ENCODE results near the gene POLN. TPM values are rescaled to one million over a fixed set of nuclear protein-coding genes. Genes with fewer than 3 reads are reported as not detected.

Gene POLN
- 1.4 TPM for total RNA-seq (2013)
- polyA plus RNA-seq (under 1 TPM; 0.08 to 0.33 (median 0.28) TPM), polyA minus RNA-seq (0.32 and 0.55 TPM in 2 replicates), total RNA-seq (0 to 0.58 (median 0.11) reads per million in 11 experiments)

GRCh38 chr4:2241410-2242353, at the start of gene POLN, which contains the start of gene HAUS3:
TSS of gene POLN (minus strand) at chr4:2242121. CDS start at chr4:2229231, 12,890 bp downstream.
TSS of gene HAUS3 (minus strand) at chr4:2242121. CDS start at chr4:2240946, 1,175 bp downstream.
- no peaks in the 10 kb centered on the region for H3K27me3 ChIP-seq (ENCODE audit: control insufficient read depth in 2 of 2, insufficient read depth in 2 of 2, low read length in 2 of 2)
- Mint-ChIP-seq H3K36me3 (peaks cover 8 to 19% of the 10 kb centered on the region in 2 donors), H3K4me1 (peaks cover 60% of the 10 kb centered on the region), H3K9me3 (no peaks in the 10 kb centered on the region), H3K4me3 (peak within 1 kb of the TSS; percentile 88 to 95), H3K27ac (peak within 1 kb of the TSS; percentile 86 to 94 (median 91)), H3K27me3 (ENCODE audit: low read depth in 3 of 3) (no peaks in the 10 kb centered on the region)
- peaks cover 50% of the 10 kb centered on the region for H3K79me2 ChIP-seq (ENCODE audit: insufficient read depth, low read length)
- peak within 1 kb of the TSS; percentile 61 to 93 (median 86) for H3K4me3 ChIP-seq (replicated peaks in 1 of 3; ENCODE audit: low read depth in 2 of 3, low read length in 3 of 3)
- intact Hi-C loops (cut with micrococcal nuclease), result loop anchor here (2.0 to 10.0 kb wide), 7 partner anchors 21 to 667 kb away; partner anchors contain the start of genes FAM193A (in 2 of the 2), RNF4 (in 2 of the 2), MXD4 (in 1 of the 2) and TNIP2 (in 1 of the 2)
- TF ChIP-seq, protein P1, sequence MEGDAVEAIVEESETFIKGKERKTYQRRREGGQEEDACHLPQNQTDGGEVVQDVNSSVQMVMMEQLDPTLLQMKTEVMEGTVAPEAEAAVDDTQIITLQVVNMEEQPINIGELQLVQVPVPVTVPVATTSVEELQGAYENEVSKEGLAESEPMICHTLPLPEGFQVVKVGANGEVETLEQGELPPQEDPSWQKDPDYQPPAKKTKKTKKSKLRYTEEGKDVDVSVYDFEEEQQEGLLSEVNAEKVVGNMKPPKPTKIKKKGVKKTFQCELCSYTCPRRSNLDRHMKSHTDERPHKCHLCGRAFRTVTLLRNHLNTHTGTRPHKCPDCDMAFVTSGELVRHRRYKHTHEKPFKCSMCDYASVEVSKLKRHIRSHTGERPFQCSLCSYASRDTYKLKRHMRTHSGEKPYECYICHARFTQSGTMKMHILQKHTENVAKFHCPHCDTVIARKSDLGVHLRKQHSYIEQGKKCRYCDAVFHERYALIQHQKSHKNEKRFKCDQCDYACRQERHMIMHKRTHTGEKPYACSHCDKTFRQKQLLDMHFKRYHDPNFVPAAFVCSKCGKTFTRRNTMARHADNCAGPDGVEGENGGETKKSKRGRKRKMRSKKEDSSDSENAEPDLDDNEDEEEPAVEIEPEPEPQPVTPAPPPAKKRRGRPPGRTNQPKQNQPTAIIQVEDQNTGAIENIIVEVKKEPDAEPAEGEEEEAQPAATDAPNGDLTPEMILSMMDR (IDR thresholded peaks at IDR 0.05), result no peak
- H3K4me2 ChIP-seq (replicated peaks; ENCODE audit: extremely low read depth, low read length, poor library complexity, severe bottlenecking), result peak within 1 kb of the TSS; percentile 76
- peak within 1 kb of the TSS; percentile 43 to 86 for H3K27ac ChIP-seq (ENCODE audit: low read depth in 1 of 2, low read length in 2 of 2)
- DNase-seq, result peak; percentile 98 to 99 (median 98)
- WGBS (ENCODE audit: insufficient coverage), result under 1% methylated on average over 87 of the region's 88 CpGs
- no peaks in the 10 kb centered on the region for H3K9me3 ChIP-seq (replicated peaks in 1 of 2; ENCODE audit: control insufficient read depth in 1 of 2, insufficient read depth in 1 of 2, low read length in 2 of 2)
- H3K9ac ChIP-seq (ENCODE audit: insufficient read depth, low read length, poor library complexity, severe bottlenecking), result peak within 1 kb of the TSS; percentile 88
- peaks cover 40 to 61% of the 10 kb centered on the region in 2 donors for H3K4me1 ChIP-seq (ENCODE audit: control insufficient read depth in 1 of 2, insufficient read depth in 2 of 2, low read length in 2 of 2)
- H4K20me1 ChIP-seq (ENCODE audit: insufficient read depth, low read length), result peaks cover 38% of the 10 kb centered on the region
- peaks cover 0 to 6% of the 10 kb centered on the region in 2 donors for H3K36me3 ChIP-seq (replicated peaks in 1 of 2; ENCODE audit: control insufficient read depth in 1 of 2, insufficient read depth in 2 of 2, low read length in 2 of 2)
- H2AFZ ChIP-seq (ENCODE audit: insufficient read depth, low read depth, low read length, poor library complexity, severe bottlenecking), result peak within 1 kb of the TSS; percentile 89

GRCh38 chr4:2290974-2291704, 49.2 kb upstream of the POLN start:
- H3K9ac ChIP-seq (ENCODE audit: insufficient read depth, low read length, poor library complexity, severe bottlenecking), result peak overlapping the region; percentile 29
- Mint-ChIP-seq H3K4me1 (peaks cover 13% of the 10 kb centered on the region), H3K4me3 (peak overlapping the region; percentile 75 to 86), H3K27ac (no peak overlapping the region), H3K36me3 (no peaks in the 10 kb centered on the region), H3K9me3 (no peaks in the 10 kb centered on the region), H3K27me3 (ENCODE audit: low read depth in 3 of 3) (peaks cover 10 to 22% (median 17%) of the 10 kb centered on the region in 3 donors)
- TF ChIP-seq, protein P1 (IDR thresholded peaks at IDR 0.05), result no peak
- H3K4me1 ChIP-seq (ENCODE audit: control insufficient read depth in 1 of 2, insufficient read depth in 2 of 2, low read length in 2 of 2), result peaks cover 5 to 15% of the 10 kb centered on the region in 2 donors
- H2AFZ ChIP-seq (ENCODE audit: insufficient read depth, low read depth, low read length, poor library complexity, severe bottlenecking), result peak overlapping the region; percentile 77
- no peaks in the 10 kb centered on the region for H4K20me1 ChIP-seq (ENCODE audit: insufficient read depth, low read length)
- intact Hi-C loops (cut with micrococcal nuclease), result no loop called here
- peak overlapping the region; percentile 65 for H3K4me2 ChIP-seq (replicated peaks; ENCODE audit: extremely low read depth, low read length, poor library complexity, severe bottlenecking)
- H3K79me2 ChIP-seq (ENCODE audit: insufficient read depth, low read length), result no peaks in the 10 kb centered on the region
- no peak overlapping the region for H3K27ac ChIP-seq (ENCODE audit: low read depth in 1 of 2, low read length in 2 of 2)
- H3K9me3 ChIP-seq (replicated peaks in 1 of 2; ENCODE audit: control insufficient read depth in 1 of 2, insufficient read depth in 1 of 2, low read length in 2 of 2), result no peaks in the 10 kb centered on the region
- peaks cover 0 to 9% of the 10 kb centered on the region in 2 donors for H3K27me3 ChIP-seq (ENCODE audit: control insufficient read depth in 2 of 2, insufficient read depth in 2 of 2, low read length in 2 of 2)
- no peaks in the 10 kb centered on the region for H3K36me3 ChIP-seq (replicated peaks in 1 of 2; ENCODE audit: control insufficient read depth in 1 of 2, insufficient read depth in 2 of 2, low read length in 2 of 2)
- peak overlapping the region in 1 of 3 experiments; percentile 60 for H3K4me3 ChIP-seq (replicated peaks in 1 of 3; ENCODE audit: low read depth in 2 of 3, low read length in 3 of 3)
- DNase-seq, result peak in 2 of 3 donors; percentile 5 to 19
- WGBS (ENCODE audit: insufficient coverage), result 8% methylated on average over 22 of the region's 24 CpGs

Measured in CD14-positive monocyte (primary cell).